Eye (tissue), 1 donor: ENCODE measurements around the gene PAFAH1B1.

Experiments
- DNase-seq: peaks from one replicate; pipeline ENCODE4 v3.0.0-alpha.2; 2015

The PAFAH1B1 gene

GRCh38 chr17:2723505-2723996, 130.1 kb downstream of the PAFAH1B1 start:
- DNase-seq = peak; percentile 52

GRCh38 chr17:2723997-2724783, 130.7 kb downstream of the PAFAH1B1 start:
- DNase-seq = peak; percentile 75

- DNase-seq = peak; percentile 70
These were observed 131.3 kb downstream of the PAFAH1B1 start for GRCh38 chr17:2724784-2725164.

- DNase-seq = no peak
These were observed 137.4 kb downstream of the PAFAH1B1 start for GRCh38 chr17:2730764-2731353.

- DNase-seq = no peak
These were observed 138.4 kb downstream of the PAFAH1B1 start for GRCh38 chr17:2731807-2732206.

GRCh38 chr17:2734939-2735338, 141.5 kb downstream of the PAFAH1B1 start:
- DNase-seq = no peak
